ENCODE results near the gene SDS.

SDS gene

GRCh38 chr12:113392520-113392919 is 11.2 kb downstream of the SDS start:
- Histone ChIP-seq H2BK120ac (ENCODE audit: low read depth, low read length) (no peak overlapping the region), H3K4ac (ENCODE audit: low read length) (no peak overlapping the region), H3K36me3 (replicated peaks in 1 of 2; ENCODE audit: control insufficient read depth in 2 of 2, insufficient read depth in 2 of 2, low read length in 2 of 2) (peaks cover 6 to 16% of the 10 kb centered on the region in 2 donors), H3K14ac (ENCODE audit: low read length) (no peak overlapping the region), H2BK15ac (ENCODE audit: low read length) (no peak overlapping the region), H3K23ac (ENCODE audit: low read depth, low read length, poor library complexity) (no peak overlapping the region), H3K4me3 (ENCODE audit: low read length in 2 of 2) (peak overlapping the region in 1 of 2 donors; percentile 36), H3K9me3 (replicated peaks in 1 of 2; ENCODE audit: control insufficient read depth in 2 of 2, insufficient read depth in 1 of 2, low read depth in 1 of 2, low read length in 2 of 2) (peaks cover 0 to 2% of the 10 kb centered on the region in 2 donors), H2AK5ac (ENCODE audit: low read depth, low read length) (no peak overlapping the region), H3K27ac (replicated peaks; ENCODE audit: low read length) (no peak overlapping the region), H3K79me1 (ENCODE audit: low read depth, low read length) (no peaks in the 10 kb centered on the region), H4K8ac (ENCODE audit: low read depth, low read length) (no peak overlapping the region), H2AFZ (ENCODE audit: low read length) (no peak overlapping the region), H2BK12ac (ENCODE audit: low read length) (no peak overlapping the region), H3K27me3 (ENCODE audit: control insufficient read depth in 3 of 3, insufficient read depth in 3 of 3, low read depth in 1 of 3, low read length in 3 of 3) (no peaks in the 10 kb centered on the region), H2BK5ac (ENCODE audit: low read length) (no peak overlapping the region), H3K4me2 (ENCODE audit: insufficient read depth, low read length, poor library complexity, severe bottlenecking) (no peak overlapping the region), H4K91ac (ENCODE audit: low read depth, low read length, poor library complexity) (no peak overlapping the region), H3K4me1 (ENCODE audit: control insufficient read depth in 2 of 2, insufficient read depth in 1 of 2, low read depth in 1 of 2, low read length in 2 of 2) (peaks cover 0 to 3% of the 10 kb centered on the region in 2 donors), H3K18ac (ENCODE audit: low read length) (no peak overlapping the region), H3K9ac (ENCODE audit: low read depth, low read length, poor library complexity) (no peak overlapping the region)
- DNase-seq (ENCODE audit: low spot score), result no peak
- no CpG with 5 or more reads among the region's 7 CpGs for WGBS, 2 donors (ENCODE audit: extremely low coverage in 2 of 2, insufficient read length in 2 of 2, insufficient replicate concordance in 1 of 2)

- H3K4me3 ChIP-seq (ENCODE audit: low read length in 2 of 2), result no peak overlapping the region
- H2BK15ac ChIP-seq (ENCODE audit: low read length), result no peak overlapping the region
- peaks cover 6 to 24% of the 10 kb centered on the region in 2 donors for H3K36me3 ChIP-seq (replicated peaks in 1 of 2; ENCODE audit: control insufficient read depth in 2 of 2, insufficient read depth in 2 of 2, low read length in 2 of 2)
- H3K23ac ChIP-seq (ENCODE audit: low read depth, low read length, poor library complexity), result no peak overlapping the region
- no peak overlapping the region for H4K91ac ChIP-seq (ENCODE audit: low read depth, low read length, poor library complexity)
- no peak overlapping the region for H3K4ac ChIP-seq (ENCODE audit: low read length)
- no peaks in the 10 kb centered on the region for H3K4me1 ChIP-seq (ENCODE audit: control insufficient read depth in 2 of 2, insufficient read depth in 1 of 2, low read depth in 1 of 2, low read length in 2 of 2)
- no peak overlapping the region for H3K18ac ChIP-seq (ENCODE audit: low read length)
- H2BK5ac ChIP-seq (ENCODE audit: low read length), result no peak overlapping the region
- H2BK120ac ChIP-seq (ENCODE audit: low read depth, low read length), result no peak overlapping the region
- no peak overlapping the region for H2BK12ac ChIP-seq (ENCODE audit: low read length)
- no CpG with 5 or more reads among the region's 9 CpGs for WGBS, 2 donors (ENCODE audit: extremely low coverage in 2 of 2, insufficient read length in 2 of 2, insufficient replicate concordance in 1 of 2)
- H3K27me3 ChIP-seq (ENCODE audit: control insufficient read depth in 3 of 3, insufficient read depth in 3 of 3, low read depth in 1 of 3, low read length in 3 of 3), result no peaks in the 10 kb centered on the region
- H3K4me2 ChIP-seq (ENCODE audit: insufficient read depth, low read length, poor library complexity, severe bottlenecking), result no peak overlapping the region
- peaks cover 0 to 2% of the 10 kb centered on the region in 2 donors for H3K9me3 ChIP-seq (replicated peaks in 1 of 2; ENCODE audit: control insufficient read depth in 2 of 2, insufficient read depth in 1 of 2, low read depth in 1 of 2, low read length in 2 of 2)
- no peak overlapping the region for H2AFZ ChIP-seq (ENCODE audit: low read length)
- no peak overlapping the region for H3K27ac ChIP-seq (replicated peaks; ENCODE audit: low read length)
- no peak overlapping the region for H3K9ac ChIP-seq (ENCODE audit: low read depth, low read length, poor library complexity)
- no peak overlapping the region for H2AK5ac ChIP-seq (ENCODE audit: low read depth, low read length)
- no peak overlapping the region for H4K8ac ChIP-seq (ENCODE audit: low read depth, low read length)
- H3K14ac ChIP-seq (ENCODE audit: low read length), result no peak overlapping the region
- H3K79me1 ChIP-seq (ENCODE audit: low read depth, low read length), result no peaks in the 10 kb centered on the region
- no peak for DNase-seq (ENCODE audit: low spot score)
Measured at GRCh38 chr12:113391650-113392337, 11.9 kb downstream of the SDS start.

GRCh38 chr12:113391145-113391544 is 12.5 kb downstream of the SDS start:
- Histone ChIP-seq H3K4ac (ENCODE audit: low read length) (no peak overlapping the region), H3K79me1 (ENCODE audit: low read depth, low read length) (no peaks in the 10 kb centered on the region), H2BK120ac (ENCODE audit: low read depth, low read length) (no peak overlapping the region), H3K36me3 (replicated peaks in 1 of 2; ENCODE audit: control insufficient read depth in 2 of 2, insufficient read depth in 2 of 2, low read length in 2 of 2) (peaks cover 6 to 26% of the 10 kb centered on the region in 2 donors), H3K23ac (ENCODE audit: low read depth, low read length, poor library complexity) (no peak overlapping the region), H2AK5ac (ENCODE audit: low read depth, low read length) (no peak overlapping the region), H3K9me3 (replicated peaks in 1 of 2; ENCODE audit: control insufficient read depth in 2 of 2, insufficient read depth in 1 of 2, low read depth in 1 of 2, low read length in 2 of 2) (peaks cover 0 to 2% of the 10 kb centered on the region in 2 donors), H4K8ac (ENCODE audit: low read depth, low read length) (no peak overlapping the region), H3K14ac (ENCODE audit: low read length) (no peak overlapping the region), H3K27ac (replicated peaks; ENCODE audit: low read length) (no peak overlapping the region), H2AFZ (ENCODE audit: low read length) (no peak overlapping the region), H3K27me3 (ENCODE audit: control insufficient read depth in 3 of 3, insufficient read depth in 3 of 3, low read depth in 1 of 3, low read length in 3 of 3) (no peaks in the 10 kb centered on the region), H2BK12ac (ENCODE audit: low read length) (no peak overlapping the region), H2BK15ac (ENCODE audit: low read length) (no peak overlapping the region), H3K4me3 (ENCODE audit: low read length in 2 of 2) (no peak overlapping the region), H4K91ac (ENCODE audit: low read depth, low read length, poor library complexity) (no peak overlapping the region), H2BK5ac (ENCODE audit: low read length) (no peak overlapping the region), H3K4me2 (ENCODE audit: insufficient read depth, low read length, poor library complexity, severe bottlenecking) (no peak overlapping the region), H3K9ac (ENCODE audit: low read depth, low read length, poor library complexity) (no peak overlapping the region), H3K4me1 (ENCODE audit: control insufficient read depth in 2 of 2, insufficient read depth in 1 of 2, low read depth in 1 of 2, low read length in 2 of 2) (no peaks in the 10 kb centered on the region), H3K18ac (ENCODE audit: low read length) (no peak overlapping the region)
- WGBS, 2 donors (ENCODE audit: extremely low coverage in 2 of 2, insufficient read length in 2 of 2, insufficient replicate concordance in 1 of 2), result no CpG with 5 or more reads among the region's 3 CpGs
- DNase-seq (ENCODE audit: low spot score), result no peak

- Histone ChIP-seq H3K27ac (replicated peaks; ENCODE audit: low read length) (no peak overlapping the region), H3K4me1 (ENCODE audit: control insufficient read depth in 2 of 2, insufficient read depth in 1 of 2, low read depth in 1 of 2, low read length in 2 of 2) (no peaks in the 10 kb centered on the region), H3K23ac (ENCODE audit: low read depth, low read length, poor library complexity) (no peak overlapping the region), H3K79me1 (ENCODE audit: low read depth, low read length) (no peaks in the 10 kb centered on the region), H2BK15ac (ENCODE audit: low read length) (no peak overlapping the region), H2AK5ac (ENCODE audit: low read depth, low read length) (no peak overlapping the region), H4K8ac (ENCODE audit: low read depth, low read length) (no peak overlapping the region), H3K4me2 (ENCODE audit: insufficient read depth, low read length, poor library complexity, severe bottlenecking) (no peak overlapping the region), H3K4me3 (ENCODE audit: low read length in 2 of 2) (no peak overlapping the region), H3K14ac (ENCODE audit: low read length) (no peak overlapping the region), H3K9ac (ENCODE audit: low read depth, low read length, poor library complexity) (peak overlapping the region; percentile 44), H2AFZ (ENCODE audit: low read length) (no peak overlapping the region), H2BK5ac (ENCODE audit: low read length) (no peak overlapping the region), H2BK12ac (ENCODE audit: low read length) (no peak overlapping the region), H4K91ac (ENCODE audit: low read depth, low read length, poor library complexity) (no peak overlapping the region), H3K36me3 (replicated peaks in 1 of 2; ENCODE audit: control insufficient read depth in 2 of 2, insufficient read depth in 2 of 2, low read length in 2 of 2) (peaks cover 6 to 29% of the 10 kb centered on the region in 2 donors), H2BK120ac (ENCODE audit: low read depth, low read length) (no peak overlapping the region), H3K9me3 (replicated peaks in 1 of 2; ENCODE audit: control insufficient read depth in 2 of 2, insufficient read depth in 1 of 2, low read depth in 1 of 2, low read length in 2 of 2) (peaks cover 0 to 2% of the 10 kb centered on the region in 2 donors), H3K27me3 (ENCODE audit: control insufficient read depth in 3 of 3, insufficient read depth in 3 of 3, low read depth in 1 of 3, low read length in 3 of 3) (no peaks in the 10 kb centered on the region), H3K4ac (ENCODE audit: low read length) (no peak overlapping the region), H3K18ac (ENCODE audit: low read length) (no peak overlapping the region)
- WGBS, 2 donors (ENCODE audit: extremely low coverage in 2 of 2, insufficient read length in 2 of 2, insufficient replicate concordance in 1 of 2), result 94 to 100% methylated on average over 1 to 3 of the region's 6 CpGs
- DNase-seq (ENCODE audit: low spot score), result no peak
Measured at GRCh38 chr12:113390064-113391043, 13.3 kb downstream of the SDS start.
